Chondrocyte (in vitro differentiated cells): Measurements from ENCODE around the gene PBX3. TPM values are rescaled to one million over a fixed set of nuclear protein-coding genes. Genes with fewer than 3 reads are reported as not detected.
A peak's percentile ranks its signal among the peaks of the same experiment; 100 is the strongest.
"Not testable (repeated sequence)": the region's sequence is repeated elsewhere in the genome, so short reads cannot be mapped to it uniquely, and the experiment has no call there.

Experiments
- DNase-seq: peaks from one replicate; pipeline ENCODE4 v3.0.0; 2021; ENCODE audit warnings: mixed read lengths, low spot score
- H3K27ac Mint-ChIP-seq: one replicate; pipeline ENCODE4 v1.8.0; 2021; ENCODE audit warnings: mild to moderate bottlenecking, moderate library complexity, mixed read lengths; ENCODE audit not compliant: unreplicated experiment
- H3K27me3 Mint-ChIP-seq: 2 replicates; pipeline ENCODE4 v1.8.0; 2021; ENCODE audit warnings: low read depth, mixed read lengths
- H3K36me3 Mint-ChIP-seq: 2 replicates; pipeline ENCODE4 v1.8.0; 2021; ENCODE audit warnings: low read depth, mixed read lengths
- H3K4me1 Mint-ChIP-seq: 2 replicates; pipeline ENCODE4 v1.8.0; 2021; ENCODE audit warnings: low read depth, mild to moderate bottlenecking, mixed read lengths
- H3K4me3 Mint-ChIP-seq: one replicate; pipeline ENCODE4 v1.8.0; 2021; ENCODE audit warnings: mild to moderate bottlenecking, moderate library complexity, mixed read lengths; ENCODE audit not compliant: unreplicated experiment
- H3K9me3 Mint-ChIP-seq: 2 replicates; pipeline ENCODE4 v1.8.0; 2021; ENCODE audit warnings: low read depth, mixed read lengths
- CTCF ChIP-seq: fragments of 200-600 bp; sonication (generic); IDR thresholded peaks from 2 replicates; pipeline ENCODE4 v1.5.0; 2021; ENCODE audit warnings: antibody characterized with exemption, mild to moderate bottlenecking, moderate library complexity
- total RNA-seq: library from RNA; stranded (reverse); gene quantifications from 3 replicates; pipeline ENCODE4 v1.2.1, GENCODE V29; 2021

Gene PBX3
- total RNA-seq, 1 donor from 2014 or later = 24.1 TPM

GRCh38 chr9:125774106-125774505, 26.9 kb downstream of the PBX3 start:
- no peak for TF ChIP-seq CTCF
- DNase-seq = no peak
- Mint-ChIP-seq H3K27me3 (no peaks in the 10 kb centered on the region), H3K36me3 (peaks cover 4% of the 10 kb centered on the region), H3K4me3 (no peak overlapping the region), H3K9me3 (peaks cover 11% of the 10 kb centered on the region), H3K27ac (no peak overlapping the region), H3K4me1 (peaks cover 8% of the 10 kb centered on the region)

- DNase-seq, H3K4me1 Mint-ChIP-seq, H3K27me3 Mint-ChIP-seq, H3K4me3 Mint-ChIP-seq, H3K27ac Mint-ChIP-seq, H3K36me3 Mint-ChIP-seq: not testable (repeated sequence)
- H3K9me3 Mint-ChIP-seq = peaks cover 12% of the 10 kb centered on the region
Observed at GRCh38 chr9:125776789-125777188, 29.6 kb downstream of the PBX3 start.

- peaks cover 23% of the 10 kb centered on the region for H3K9me3 Mint-ChIP-seq
- H3K27ac Mint-ChIP-seq, H3K27me3 Mint-ChIP-seq, H3K4me1 Mint-ChIP-seq, H3K4me3 Mint-ChIP-seq, DNase-seq, H3K36me3 Mint-ChIP-seq: not testable (repeated sequence)
Observed at GRCh38 chr9:125778538-125779219, 31.5 kb downstream of the PBX3 start.

GRCh38 chr9:125779220-125779565, 32.0 kb downstream of the PBX3 start:
- not testable (repeated sequence) for H3K4me3 Mint-ChIP-seq, H3K27ac Mint-ChIP-seq, H3K4me1 Mint-ChIP-seq, H3K36me3 Mint-ChIP-seq, DNase-seq, H3K27me3 Mint-ChIP-seq
- H3K9me3 Mint-ChIP-seq = peaks cover 23% of the 10 kb centered on the region

- no peaks in the 10 kb centered on the region for H3K27me3 Mint-ChIP-seq
Observed at GRCh38 chr9:125782718-125783117, 35.5 kb downstream of the PBX3 start.

GRCh38 chr9:125784286-125785049, 37.3 kb downstream of the PBX3 start:
- DNase-seq = no peak
- Mint-ChIP-seq H3K27me3 (no peaks in the 10 kb centered on the region), H3K4me1 (peaks cover 14% of the 10 kb centered on the region), H3K36me3 (peaks cover 8% of the 10 kb centered on the region), H3K27ac (peak overlapping the region; percentile 73), H3K4me3 (no peak overlapping the region), H3K9me3 (peaks cover 11% of the 10 kb centered on the region)
- TF ChIP-seq CTCF = no peak

More at GRCh38 chr9:125782718-125783117, 35.5 kb downstream of the PBX3 start:
- Mint-ChIP-seq H3K9me3 (peaks cover 11% of the 10 kb centered on the region), H3K36me3 (peaks cover 8% of the 10 kb centered on the region), H3K27ac (no peak overlapping the region), H3K4me1 (peaks cover 14% of the 10 kb centered on the region), H3K4me3 (no peak overlapping the region)
- TF ChIP-seq CTCF = no peak
- DNase-seq = no peak
